ENCODE results near the gene OPA3. TPM values are rescaled to one million over a fixed set of nuclear protein-coding genes. Genes with fewer than 3 reads are reported as not detected.
A peak's percentile ranks its signal among the peaks of the same experiment; 100 is the strongest.

The OPA3 gene
- total RNA-seq, 1 experiment from 2014 or later = 15.2 TPM

DNA sequence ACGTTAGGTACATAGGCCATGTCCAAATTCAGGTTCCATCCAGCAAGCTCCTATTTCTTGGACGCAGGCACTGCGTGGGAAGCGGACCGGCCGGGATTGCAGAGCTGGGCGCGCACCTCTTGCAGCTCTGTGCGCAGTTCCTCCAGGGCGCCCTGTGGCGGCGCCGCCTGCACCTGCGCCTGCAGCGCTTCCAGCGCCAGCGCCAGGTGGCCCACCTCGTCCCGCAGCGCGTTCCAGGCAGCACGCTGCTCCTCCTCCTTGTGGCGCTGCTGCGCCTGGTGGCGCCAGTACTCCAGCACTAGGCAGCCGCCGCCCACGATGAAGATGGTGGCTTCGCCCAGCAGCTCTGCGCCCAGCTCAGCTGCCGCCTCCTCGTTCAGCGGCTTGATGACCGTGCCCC is 31.1 kb downstream of the OPA3 start:
- Histone ChIP-seq H4K20me1 (ENCODE audit: insufficient read depth) (0 out of 2 replicates have a peak, but pooled peaks cover 3% of the 10 kb centered on the region), H3K9me3 (ENCODE audit: insufficient read depth, low read depth) (no peaks in the 10 kb centered on the region), H3K27ac (no peak overlapping the region), H3F3A (ENCODE audit: insufficient read depth, low read depth) (peaks cover 21% of the 10 kb centered on the region), H3K4me2 (no peak overlapping the region), H3K36me3 (ENCODE audit: low read depth) (no peaks in the 10 kb centered on the region; the same call in 1 of the 2 replicates), H3K27me3 (ENCODE audit: insufficient read depth, low read depth) (no peaks in the 10 kb centered on the region), H3K9me2 (ENCODE audit: insufficient read depth) (no peaks in the 10 kb centered on the region), H2AFZ (no peak overlapping the region), H3K79me2 (ENCODE audit: low read depth) (no peaks in the 10 kb centered on the region), H3K4me3 (no peak overlapping the region), H3K4me1 (replicated peaks; ENCODE audit: insufficient read depth) (peaks cover 6% of the 10 kb centered on the region; the same call in 1 of the 2 replicates)
- no peak for DNase-seq
- CTCF ChIA-PET = no interaction called here
- POLR2A ChIA-PET (ENCODE audit: unreplicated experiment) = no interaction called here
- TF ChIP-seq CTCF (conservative IDR thresholded peaks at IDR 0.05) = no peak
- no peak for TF ChIP-seq EZH2 (IDR thresholded peaks at IDR 0.05; ENCODE audit: low read depth)
- intact Hi-C loops (cut with micrococcal nuclease; ENCODE audit: unreplicated experiment) = no loop called here
- no TSS peak for BruUV-seq (replicated peaks)

DNA sequence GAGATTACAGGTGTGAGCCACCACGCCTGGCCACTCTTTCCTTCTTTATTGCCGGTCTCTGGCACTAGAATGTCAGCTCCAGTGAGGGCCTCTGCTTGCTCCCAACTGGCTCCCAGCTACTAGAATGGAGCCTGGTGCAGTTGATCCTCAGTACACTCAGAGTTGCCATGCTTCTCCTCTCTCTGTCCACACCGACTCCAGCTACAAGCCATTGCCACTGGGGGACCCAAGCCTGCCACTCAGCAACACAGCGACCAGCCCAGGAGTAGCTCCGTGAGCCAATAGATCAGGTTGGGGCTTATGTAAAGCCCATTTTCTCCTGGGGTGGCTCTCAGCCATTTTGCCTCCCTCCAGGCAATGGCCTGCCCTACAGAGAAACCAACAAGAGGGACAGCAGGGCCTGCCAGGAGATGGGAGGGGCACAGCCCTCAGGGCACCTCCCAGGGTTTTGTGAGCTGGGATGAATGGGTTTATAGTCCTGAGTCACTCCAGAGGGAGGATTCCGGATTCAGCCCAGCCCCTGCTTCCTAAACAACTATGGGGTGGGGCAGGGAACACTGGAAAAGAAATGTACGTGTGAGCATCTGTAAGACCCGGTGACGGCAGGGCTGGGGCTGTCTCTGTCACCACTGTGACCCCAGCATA is 36.5 kb downstream of the OPA3 start:
- TF ChIP-seq EZH2 (IDR thresholded peaks at IDR 0.05; ENCODE audit: low read depth) = no peak
- Histone ChIP-seq H3K4me1 (replicated peaks; ENCODE audit: insufficient read depth) (peaks cover 17% of the 10 kb centered on the region), H4K20me1 (ENCODE audit: insufficient read depth) (no peaks in the 10 kb centered on the region), H2AFZ (0 out of 2 replicates have a peak overlapping the region, but pooled peaks have one; percentile 50), H3K27me3 (ENCODE audit: insufficient read depth, low read depth) (no peaks in the 10 kb centered on the region), H3K9me3 (ENCODE audit: insufficient read depth, low read depth) (no peaks in the 10 kb centered on the region), H3K27ac (peak overlapping the region; percentile 74), H3K9me2 (ENCODE audit: insufficient read depth) (no peaks in the 10 kb centered on the region), H3K36me3 (ENCODE audit: low read depth) (no peaks in the 10 kb centered on the region; the same call in 1 of the 2 replicates), H3K4me3 (no peak overlapping the region), H3K79me2 (ENCODE audit: low read depth) (no peaks in the 10 kb centered on the region), H3F3A (ENCODE audit: insufficient read depth, low read depth) (peaks cover 27% of the 10 kb centered on the region; the same call in 1 of the 2 replicates), H3K4me2 (peak overlapping the region; percentile 65)
- DNase-seq = peak; percentile 90 to 95
- POLR2A ChIA-PET (ENCODE audit: unreplicated experiment) = no interaction called here
- CTCF ChIA-PET = interaction anchor here (0.7 kb wide), 1 partner anchor 942 kb away, joined by 6 read pairs; no protein-coding TSS in a partner anchor
- intact Hi-C loops (cut with micrococcal nuclease; ENCODE audit: unreplicated experiment) = loop anchor here (1.0 kb wide), 1 partner anchor 36 kb away; the partner anchor contains the start of gene OPA3
- TSS peak; percentile 8 for BruUV-seq (replicated peaks)

GRCh38 chr19:45547211-45547770 is 37.3 kb downstream of the OPA3 start:
- Histone ChIP-seq H3K36me3 (ENCODE audit: low read depth) (no peaks in the 10 kb centered on the region; the same call in 1 of the 2 replicates), H2AFZ (no peak overlapping the region), H3K4me2 (no peak overlapping the region), H3K4me1 (replicated peaks; ENCODE audit: insufficient read depth) (peaks cover 18% of the 10 kb centered on the region), H3K27me3 (ENCODE audit: insufficient read depth, low read depth) (no peaks in the 10 kb centered on the region), H3K4me3 (no peak overlapping the region), H3F3A (ENCODE audit: insufficient read depth, low read depth) (peaks cover 27% of the 10 kb centered on the region; the same call in 1 of the 2 replicates), H3K9me2 (ENCODE audit: insufficient read depth) (no peaks in the 10 kb centered on the region), H4K20me1 (ENCODE audit: insufficient read depth) (no peaks in the 10 kb centered on the region), H3K9me3 (ENCODE audit: insufficient read depth, low read depth) (no peaks in the 10 kb centered on the region), H3K79me2 (ENCODE audit: low read depth) (no peaks in the 10 kb centered on the region), H3K27ac (0 out of 2 replicates have a peak overlapping the region, but pooled peaks have one; percentile 74)
- intact Hi-C loops (cut with micrococcal nuclease; ENCODE audit: unreplicated experiment) = no loop called here
- no peak for DNase-seq
- POLR2A ChIA-PET (ENCODE audit: unreplicated experiment) = no interaction called here
- BruUV-seq (replicated peaks) = no TSS peak
- TF ChIP-seq EZH2 (IDR thresholded peaks at IDR 0.05; ENCODE audit: low read depth) (no peak), CTCF (conservative IDR thresholded peaks at IDR 0.05) (no peak)
- CTCF ChIA-PET = no interaction called here

All from PC-9 (cell line).